GM12864 (cell line): ENCODE data around the gene KLHL21.

Source experiments
- DNase-seq: peaks from one replicate; pipeline ENCODE4 v3.0.0-alpha.2; 2011; ENCODE audit warnings: low read depth
- H3K4me3 ChIP-seq: 2 replicates; pipeline ENCODE4 v1.5.1; 2011; ENCODE audit warnings: mild to moderate bottlenecking, low read depth, low read length, control low read depth
- CTCF ChIP-seq: IDR thresholded peaks from 2 replicates; pipeline ENCODE4 v1.5.1; 2011; ENCODE audit warnings: low read depth, mild to moderate bottlenecking, moderate library complexity, low read length, control low read depth, inconsistent platforms; ENCODE audit errors: missing control alignments

Gene KLHL21

GRCh38 chr1:6614929-6615785 is 12.5 kb upstream of the KLHL21 start:
- DNase-seq = no peak
- TF ChIP-seq CTCF = no peak
- peak overlapping the region; percentile 89 for H3K4me3 ChIP-seq

DNA sequence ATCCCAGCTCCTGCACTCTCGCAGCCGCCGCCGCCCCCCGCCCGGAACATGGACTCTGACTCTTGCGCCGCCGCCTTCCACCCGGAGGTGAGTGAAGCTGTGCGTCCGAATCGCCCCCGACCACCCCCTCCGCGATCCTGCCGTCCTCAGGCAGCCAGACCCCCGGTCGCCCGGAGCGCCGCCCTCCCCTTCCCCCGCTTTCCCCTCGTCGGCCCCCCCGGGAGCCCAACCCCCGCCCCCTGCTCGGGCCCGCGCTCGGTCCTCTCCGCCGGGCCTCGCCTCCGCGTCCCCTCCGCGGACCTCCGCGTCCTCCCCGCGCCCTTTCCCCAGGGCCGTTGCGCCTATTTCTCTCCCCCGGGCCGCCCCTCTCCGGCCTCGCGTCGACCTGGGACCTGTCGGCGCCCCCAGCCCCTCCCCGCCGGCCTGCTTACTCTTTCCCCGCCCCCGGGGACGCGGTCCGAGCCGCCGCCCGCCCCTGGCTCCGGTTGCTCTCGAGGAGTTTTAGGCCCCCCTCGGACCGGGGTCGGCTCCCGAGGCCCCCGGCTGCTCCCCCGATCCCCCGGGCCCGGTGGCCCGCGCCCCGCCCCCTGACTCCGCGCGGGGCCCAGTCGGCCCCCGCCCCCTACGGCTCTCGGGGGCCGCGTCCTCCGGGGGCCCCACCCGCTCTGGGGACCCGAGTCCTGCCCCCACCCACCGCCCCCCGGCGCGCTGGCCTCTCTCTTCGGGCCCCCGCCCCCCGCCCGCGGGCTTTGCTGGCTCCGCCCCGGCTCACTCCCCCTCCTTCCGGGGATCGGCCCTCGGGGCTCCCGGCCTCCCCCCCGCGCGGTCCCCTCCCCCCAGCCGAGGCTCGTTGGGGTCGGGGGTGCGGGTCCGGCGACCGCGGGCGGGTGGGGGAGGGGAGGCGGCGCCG is 11.6 kb upstream of the KLHL21 start:
- no peak for DNase-seq
- H3K4me3 ChIP-seq = peak overlapping the region; percentile 89
- TF ChIP-seq CTCF = no peak

- peak; percentile 94 for DNase-seq
- H3K4me3 ChIP-seq = peak within 1 kb of the TSS; percentile 89
- no peak for TF ChIP-seq CTCF
Measured at GRCh38 chr1:6613361-6614018, 10.8 kb upstream of the KLHL21 start, which contains the start of gene PHF13. Gene PHF13, plus strand, starts transcription at chr1:6613731. Its CDS starts 336 bp downstream, at chr1:6614067.

DNA sequence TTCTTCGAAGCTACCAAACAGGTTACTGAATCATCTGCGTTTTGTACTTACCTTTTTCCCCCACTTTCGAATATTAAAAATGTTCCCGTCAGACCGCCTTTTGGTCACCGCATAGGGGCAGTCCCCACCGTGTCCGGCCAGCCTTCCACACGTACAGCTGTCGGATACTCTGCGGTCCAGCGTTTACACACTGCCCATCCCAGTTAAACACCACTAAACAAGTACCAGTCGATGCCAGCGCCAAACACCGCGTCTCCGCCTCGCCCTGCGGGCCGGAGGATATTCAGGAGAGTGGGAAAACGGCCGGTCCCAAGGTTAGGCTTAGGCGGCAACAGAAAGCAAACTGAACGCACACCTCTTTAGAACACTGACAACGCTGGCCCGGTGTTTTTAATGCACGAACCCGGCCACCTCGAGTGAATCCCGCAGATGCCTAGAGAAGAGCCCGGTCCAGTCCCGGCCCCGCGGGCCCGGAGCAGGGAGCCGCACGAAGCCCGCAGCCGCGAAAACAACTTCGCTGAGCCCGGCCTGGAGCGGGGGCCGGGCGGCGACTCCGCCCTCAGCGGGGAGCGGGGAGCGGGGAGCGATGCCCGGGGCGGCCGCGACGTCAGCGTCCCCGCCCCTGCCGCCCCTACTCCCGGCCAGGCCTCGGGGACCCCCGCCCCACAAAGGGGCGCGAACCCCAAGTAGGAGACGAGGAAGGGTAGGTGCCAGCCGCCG is 10.1 kb upstream of the KLHL21 start:
- H3K4me3 ChIP-seq = peak overlapping the region; percentile 61
- TF ChIP-seq CTCF = no peak
- no peak for DNase-seq

DNA sequence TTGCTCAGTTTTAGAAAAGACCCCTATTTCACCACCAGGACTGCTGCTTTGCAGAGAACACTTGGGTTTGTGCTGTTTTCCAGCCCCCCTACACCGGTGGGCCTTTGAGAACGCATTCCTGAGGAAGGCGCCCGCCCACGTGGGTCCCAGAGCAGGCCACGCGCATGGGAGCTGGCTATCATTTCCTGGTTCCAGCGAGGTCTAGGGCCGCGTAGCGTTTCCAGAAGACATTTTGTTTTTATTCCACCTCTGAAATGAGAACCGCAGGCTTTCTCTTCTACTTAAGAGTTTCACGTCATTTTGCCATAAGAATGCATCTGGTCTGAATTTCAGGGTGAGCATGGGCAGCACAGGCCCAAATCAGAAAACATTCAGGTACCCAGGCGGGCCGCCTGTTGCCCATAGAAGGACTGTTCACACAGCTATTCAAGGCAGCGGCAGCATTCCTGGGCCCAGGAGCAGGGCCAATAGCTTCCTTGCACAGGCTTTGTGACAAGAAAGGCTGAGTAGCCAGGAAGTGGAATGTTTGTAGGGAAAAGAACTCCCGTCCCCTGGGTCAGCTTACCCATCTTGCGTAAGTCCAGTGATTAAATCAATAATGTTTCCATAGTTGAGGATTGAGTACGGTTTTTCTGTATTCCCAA is 1.4 kb upstream of the KLHL21 start:
- DNase-seq = no peak
- no peak for TF ChIP-seq CTCF

More for the DNA sequence above, 1.4 kb upstream of the KLHL21 start:
- H3K4me3 ChIP-seq = peak overlapping the region; percentile 75; the same call in 1 of the 2 replicates
